Measurements from ENCODE around the gene IL7R. TPM values are rescaled to one million over a fixed set of nuclear protein-coding genes. Genes with fewer than 3 reads are reported as not detected.

The IL7R gene
- total and polyA plus RNA-seq, 2 experiments from 2014 or later: 0.47 to 1.1 TPM

GRCh38 chr5:35879096-35879495 lies 22.4 kb downstream of the IL7R start:
- no peaks in the 10 kb centered on the region for H3K9me3 ChIP-seq (ENCODE audit: low read depth)
- no peak for DNase-seq (ENCODE audit: low spot score)
- H3K36me3 ChIP-seq (replicated peaks; ENCODE audit: insufficient read depth, low read depth): no peaks in the 10 kb centered on the region
- H3K9me2 ChIP-seq (replicated peaks; ENCODE audit: insufficient read depth): no peaks in the 10 kb centered on the region
- H3K27me3 ChIP-seq: no peaks in the 10 kb centered on the region
- TF ChIP-seq EZH2 (IDR thresholded peaks at IDR 0.05; ENCODE audit: borderline replicate concordance) (no peak), EZH2phosphoT487 (IDR thresholded peaks at IDR 0.05; ENCODE audit: low read depth, severe bottlenecking, unreplicated experiment) (no peak), CTCF (IDR thresholded peaks at IDR 0.05; ENCODE audit: poor library complexity) (no peak)
- no peak overlapping the region for H3K4me2 ChIP-seq
- no peak overlapping the region for H2AFZ ChIP-seq
- 81% methylated on average over 2 of the region's 2 CpGs for WGBS (ENCODE audit: low lambda C conversion rate, missing lambda C conversion rate)
- H3K4me1 ChIP-seq (ENCODE audit: insufficient read depth): no peaks in the 10 kb centered on the region
- H3K79me2 ChIP-seq: no peaks in the 10 kb centered on the region
- H3K4me3 ChIP-seq: no peak overlapping the region
- H4K20me1 ChIP-seq (ENCODE audit: insufficient read depth, poor library complexity, severe bottlenecking): no peaks in the 10 kb centered on the region
- H3K27ac ChIP-seq: no peak overlapping the region

GRCh38 chr5:35879649-35880048 lies 23.0 kb downstream of the IL7R start:
- Histone ChIP-seq H3K27me3 (no peaks in the 10 kb centered on the region), H3K4me3 (no peak overlapping the region), H3K79me2 (no peaks in the 10 kb centered on the region), H3K4me2 (no peak overlapping the region), H3K9me2 (replicated peaks; ENCODE audit: insufficient read depth) (no peaks in the 10 kb centered on the region), H4K20me1 (ENCODE audit: insufficient read depth, poor library complexity, severe bottlenecking) (no peaks in the 10 kb centered on the region), H3K36me3 (replicated peaks; ENCODE audit: insufficient read depth, low read depth) (no peaks in the 10 kb centered on the region), H2AFZ (no peak overlapping the region), H3K4me1 (ENCODE audit: insufficient read depth) (no peaks in the 10 kb centered on the region), H3K27ac (no peak overlapping the region), H3K9me3 (ENCODE audit: low read depth) (no peaks in the 10 kb centered on the region)
- no peak for DNase-seq (ENCODE audit: low spot score)
- TF ChIP-seq EZH2 (IDR thresholded peaks at IDR 0.05; ENCODE audit: borderline replicate concordance): no peak
- no peak for TF ChIP-seq EZH2phosphoT487 (IDR thresholded peaks at IDR 0.05; ENCODE audit: low read depth, severe bottlenecking, unreplicated experiment)
- TF ChIP-seq CTCF (IDR thresholded peaks at IDR 0.05; ENCODE audit: poor library complexity): no peak

DNA sequence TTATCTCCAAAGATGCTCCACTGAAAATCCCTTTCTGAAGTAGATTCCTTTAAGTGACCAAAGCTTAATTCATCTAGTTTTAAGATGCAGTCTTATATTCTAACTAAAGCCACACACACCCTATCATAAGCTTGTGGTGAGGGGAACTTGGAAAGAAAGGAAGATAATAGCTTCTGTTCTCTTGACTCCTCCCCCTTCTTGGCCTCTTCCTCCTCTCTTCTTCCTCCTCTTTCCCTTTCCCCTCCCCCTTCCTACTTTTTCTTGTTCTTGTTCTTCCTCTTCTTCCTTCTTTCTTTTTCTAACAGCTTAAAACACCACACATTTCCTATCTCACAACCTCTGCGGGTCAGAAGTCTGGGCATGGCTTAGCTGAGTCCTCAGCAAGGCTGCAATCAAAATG lies 23.5 kb downstream of the IL7R start:
- Histone ChIP-seq H3K9me3 (ENCODE audit: low read depth) (no peaks in the 10 kb centered on the region), H3K36me3 (replicated peaks; ENCODE audit: insufficient read depth, low read depth) (no peaks in the 10 kb centered on the region), H3K9me2 (replicated peaks; ENCODE audit: insufficient read depth) (no peaks in the 10 kb centered on the region), H3K27ac (no peak overlapping the region), H3K27me3 (no peaks in the 10 kb centered on the region), H2AFZ (no peak overlapping the region), H4K20me1 (ENCODE audit: insufficient read depth, poor library complexity, severe bottlenecking) (no peaks in the 10 kb centered on the region), H3K79me2 (no peaks in the 10 kb centered on the region), H3K4me1 (ENCODE audit: insufficient read depth) (no peaks in the 10 kb centered on the region), H3K4me3 (no peak overlapping the region), H3K4me2 (no peak overlapping the region)
- DNase-seq (ENCODE audit: low spot score): no peak
- 96% methylated on average over 1 of the region's 1 CpG for WGBS (ENCODE audit: low lambda C conversion rate, missing lambda C conversion rate)
- TF ChIP-seq EZH2 (IDR thresholded peaks at IDR 0.05; ENCODE audit: borderline replicate concordance): no peak
- no peak for TF ChIP-seq EZH2phosphoT487 (IDR thresholded peaks at IDR 0.05; ENCODE audit: low read depth, severe bottlenecking, unreplicated experiment)
- TF ChIP-seq CTCF (IDR thresholded peaks at IDR 0.05; ENCODE audit: poor library complexity): no peak

DNA sequence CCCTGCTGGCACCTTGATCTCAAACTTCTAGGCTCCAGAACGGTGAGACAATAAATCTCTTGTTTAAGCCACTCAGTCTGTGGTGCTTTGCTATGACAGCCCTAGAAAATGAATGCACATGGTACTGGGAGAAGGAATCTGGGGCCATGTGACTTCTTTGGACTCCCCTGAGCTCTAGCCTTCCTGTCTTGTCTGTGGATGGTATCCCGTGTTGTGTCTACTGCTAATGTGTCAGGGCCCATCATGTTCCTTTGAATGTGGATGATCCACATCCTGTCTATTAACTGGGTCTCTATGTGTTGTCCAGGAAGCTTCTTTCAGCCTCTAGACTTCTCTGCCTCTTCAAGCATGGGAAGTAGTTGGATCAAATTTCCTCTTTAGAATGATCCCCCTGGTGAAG lies 25.1 kb downstream of the IL7R start:
- no peak for TF ChIP-seq CTCF (IDR thresholded peaks at IDR 0.05; ENCODE audit: poor library complexity)
- TF ChIP-seq EZH2phosphoT487 (IDR thresholded peaks at IDR 0.05; ENCODE audit: low read depth, severe bottlenecking, unreplicated experiment): no peak
- no peak for TF ChIP-seq EZH2 (IDR thresholded peaks at IDR 0.05; ENCODE audit: borderline replicate concordance)
- Histone ChIP-seq H3K79me2 (no peaks in the 10 kb centered on the region), H3K9me2 (replicated peaks; ENCODE audit: insufficient read depth) (no peaks in the 10 kb centered on the region)

More for the DNA sequence above, 25.1 kb downstream of the IL7R start:
- Histone ChIP-seq H3K4me1 (ENCODE audit: insufficient read depth) (no peaks in the 10 kb centered on the region), H3K27ac (no peak overlapping the region), H4K20me1 (ENCODE audit: insufficient read depth, poor library complexity, severe bottlenecking) (no peaks in the 10 kb centered on the region), H3K27me3 (no peaks in the 10 kb centered on the region), H3K4me3 (no peak overlapping the region), H3K36me3 (replicated peaks; ENCODE audit: insufficient read depth, low read depth) (no peaks in the 10 kb centered on the region), H3K4me2 (no peak overlapping the region), H2AFZ (no peak overlapping the region), H3K9me3 (ENCODE audit: low read depth) (no peaks in the 10 kb centered on the region)
- 80% methylated on average over 2 of the region's 2 CpGs for WGBS (ENCODE audit: low lambda C conversion rate, missing lambda C conversion rate)
- DNase-seq (ENCODE audit: low spot score): no peak

All from hepatocyte (in vitro differentiated cells).